RWPE1 (cell line): ENCODE results near the gene ASTN2.

ENCODE experiments used
- CTCF ChIA-PET: fragments of 350-600 bp; sonication (Branson Sonifier 250); formaldehyde crosslinking; extraction: SDS; loops from one replicate; lab custom pipeline; 2021; lab: Yijun Ruan, JAX
- POLR2A ChIA-PET: fragments of 400-600 bp; formaldehyde crosslinking; extraction: SDS; loops from one replicate; lab custom pipeline; 2020; ENCODE audit warnings: antibody characterized with exemption; ENCODE audit not compliant: low non-redundant PET; lab: Yijun Ruan, JAX
- DNase-seq: peaks from one replicate; pipeline ENCODE4 v3.0.0; 2012; ENCODE audit warnings: low spot score
- H3K27ac ChIP-seq: fragments of 450-650 bp; 2 replicates; pipeline ENCODE4 v1.5.1; 2017
- TF ChIP-seq, protein P1 (sequence below): fragments of 450-650 bp; conservative IDR thresholded peaks from 2 replicates; pipeline ENCODE4 v1.5.1; 2017; ENCODE audit warnings: low read depth, mild to moderate bottlenecking

ASTN2 gene

GRCh38 chr9:116543731-116544400, 871.0 kb downstream of the ASTN2 start:
- DNase-seq = no peak
- POLR2A ChIA-PET = no interaction called here
- TF ChIP-seq, protein P1, sequence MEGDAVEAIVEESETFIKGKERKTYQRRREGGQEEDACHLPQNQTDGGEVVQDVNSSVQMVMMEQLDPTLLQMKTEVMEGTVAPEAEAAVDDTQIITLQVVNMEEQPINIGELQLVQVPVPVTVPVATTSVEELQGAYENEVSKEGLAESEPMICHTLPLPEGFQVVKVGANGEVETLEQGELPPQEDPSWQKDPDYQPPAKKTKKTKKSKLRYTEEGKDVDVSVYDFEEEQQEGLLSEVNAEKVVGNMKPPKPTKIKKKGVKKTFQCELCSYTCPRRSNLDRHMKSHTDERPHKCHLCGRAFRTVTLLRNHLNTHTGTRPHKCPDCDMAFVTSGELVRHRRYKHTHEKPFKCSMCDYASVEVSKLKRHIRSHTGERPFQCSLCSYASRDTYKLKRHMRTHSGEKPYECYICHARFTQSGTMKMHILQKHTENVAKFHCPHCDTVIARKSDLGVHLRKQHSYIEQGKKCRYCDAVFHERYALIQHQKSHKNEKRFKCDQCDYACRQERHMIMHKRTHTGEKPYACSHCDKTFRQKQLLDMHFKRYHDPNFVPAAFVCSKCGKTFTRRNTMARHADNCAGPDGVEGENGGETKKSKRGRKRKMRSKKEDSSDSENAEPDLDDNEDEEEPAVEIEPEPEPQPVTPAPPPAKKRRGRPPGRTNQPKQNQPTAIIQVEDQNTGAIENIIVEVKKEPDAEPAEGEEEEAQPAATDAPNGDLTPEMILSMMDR = no peak
- CTCF ChIA-PET = no interaction called here
- H3K27ac ChIP-seq = no peak overlapping the region

- DNase-seq = no peak
- CTCF ChIA-PET = interaction anchor here (0.6 kb wide), 2 partner anchors 22 to 48 kb away, joined by 3 read pairs; no protein-coding TSS in a partner anchor
- TF ChIP-seq, protein P1 = no peak
- POLR2A ChIA-PET = no interaction called here
- no peak overlapping the region for H3K27ac ChIP-seq
Observed at GRCh38 chr9:116541402-116541801, 873.5 kb downstream of the ASTN2 start.

GRCh38 chr9:116539549-116539948, 875.3 kb downstream of the ASTN2 start:
- ChIA-PET CTCF (no interaction called here), POLR2A (no interaction called here)
- H3K27ac ChIP-seq = no peak overlapping the region
- no peak for DNase-seq
- TF ChIP-seq, protein P1 = no peak

DNA sequence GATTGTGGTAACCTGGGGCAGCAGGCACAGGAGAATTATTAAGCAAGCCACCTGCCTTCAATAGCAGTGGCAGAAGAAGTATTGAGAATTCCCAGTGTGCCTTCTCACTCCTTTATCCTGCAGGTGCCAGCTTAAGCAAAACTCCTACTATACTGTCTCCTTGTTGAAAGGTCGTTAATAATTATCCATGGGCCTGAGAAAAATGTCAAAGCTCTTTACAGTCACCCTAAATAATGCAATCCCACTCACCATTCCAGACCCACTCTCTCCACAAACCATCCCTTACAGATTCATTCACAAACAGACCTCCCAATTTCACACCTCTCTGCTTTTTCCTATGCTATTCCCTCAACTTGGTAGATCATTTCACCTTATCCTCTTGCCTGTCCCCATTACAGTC, 889.2 kb downstream of the ASTN2 start:
- TF ChIP-seq, protein P1 = no peak
- ChIA-PET CTCF (interaction anchor here (0.6 kb wide), 1 partner anchor 8 kb away, joined by 3 read pairs; no protein-coding TSS in a partner anchor), POLR2A (no interaction called here)
- DNase-seq = no peak
- H3K27ac ChIP-seq = no peak overlapping the region

DNA sequence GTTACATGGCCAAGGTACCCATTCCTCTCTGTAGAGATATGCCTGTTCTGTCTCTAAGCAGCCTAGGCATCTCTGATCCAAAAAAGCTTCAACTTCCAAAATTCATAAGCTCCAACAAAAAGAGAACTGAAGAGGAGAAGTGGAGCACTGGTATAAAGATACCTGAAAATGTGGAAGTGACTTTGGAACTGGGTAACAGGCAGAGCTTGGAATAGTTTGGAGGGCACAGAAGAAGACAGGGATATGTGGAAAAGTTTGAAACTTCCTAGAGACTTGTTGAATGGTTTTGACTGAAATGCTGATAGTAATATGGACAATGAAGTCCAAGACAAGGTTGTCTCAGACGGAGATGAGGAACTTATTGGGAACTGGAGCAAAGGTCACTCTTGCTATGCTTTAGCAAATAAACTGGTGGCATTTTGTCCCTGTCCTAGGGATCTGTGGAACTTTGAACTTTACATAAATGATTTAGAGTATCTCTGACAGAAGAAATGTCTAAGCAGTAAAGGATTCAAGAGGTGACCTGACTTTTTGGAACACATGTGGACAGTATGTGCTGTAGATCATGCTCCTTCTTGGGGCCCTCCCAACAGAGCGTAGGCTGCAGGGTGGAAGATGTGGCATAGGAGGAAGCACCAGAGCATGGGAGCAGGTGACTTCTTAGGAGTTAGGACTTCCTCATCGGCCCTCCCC, 889.9 kb downstream of the ASTN2 start:
- ChIA-PET CTCF (interaction anchor here (0.6 to 1.0 kb wide), 2 partner anchors 47 to 79 kb away, joined by 3 read pairs; no protein-coding TSS in a partner anchor), POLR2A (no interaction called here)
- H3K27ac ChIP-seq = no peak overlapping the region
- DNase-seq = no peak
- TF ChIP-seq, protein P1 = no peak

- H3K27ac ChIP-seq = no peak overlapping the region
- ChIA-PET CTCF (no interaction called here), POLR2A (no interaction called here)
Observed at GRCh38 chr9:116520218-116520617, 894.6 kb downstream of the ASTN2 start.

More at GRCh38 chr9:116520218-116520617, 894.6 kb downstream of the ASTN2 start:
- DNase-seq = no peak
- TF ChIP-seq, protein P1 = no peak
